ENCODE measurements around the gene SH3TC1.

The SH3TC1 gene

DNA sequence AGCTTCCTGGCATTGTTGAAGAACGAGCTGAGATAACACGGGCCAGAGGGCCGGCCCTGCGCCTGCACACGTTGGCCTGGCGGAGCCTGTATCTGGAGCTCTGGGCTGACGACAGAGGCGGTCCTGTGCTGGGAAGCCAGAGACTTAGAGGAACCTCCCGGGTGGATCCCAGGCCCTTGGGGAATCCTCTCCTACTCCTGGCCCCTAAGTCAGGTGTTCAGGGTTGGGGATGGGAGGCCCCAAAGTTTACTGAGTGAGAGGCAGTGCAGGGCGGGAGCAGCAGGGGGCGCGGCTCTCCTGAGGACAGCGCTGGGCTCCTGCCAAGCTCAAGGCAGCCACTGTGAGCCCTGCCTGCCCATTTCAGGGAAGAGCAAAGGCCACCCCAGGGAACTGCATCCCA is 68.0 kb downstream of the SH3TC1 start:
- TF ChIP-seq, protein P1, sequence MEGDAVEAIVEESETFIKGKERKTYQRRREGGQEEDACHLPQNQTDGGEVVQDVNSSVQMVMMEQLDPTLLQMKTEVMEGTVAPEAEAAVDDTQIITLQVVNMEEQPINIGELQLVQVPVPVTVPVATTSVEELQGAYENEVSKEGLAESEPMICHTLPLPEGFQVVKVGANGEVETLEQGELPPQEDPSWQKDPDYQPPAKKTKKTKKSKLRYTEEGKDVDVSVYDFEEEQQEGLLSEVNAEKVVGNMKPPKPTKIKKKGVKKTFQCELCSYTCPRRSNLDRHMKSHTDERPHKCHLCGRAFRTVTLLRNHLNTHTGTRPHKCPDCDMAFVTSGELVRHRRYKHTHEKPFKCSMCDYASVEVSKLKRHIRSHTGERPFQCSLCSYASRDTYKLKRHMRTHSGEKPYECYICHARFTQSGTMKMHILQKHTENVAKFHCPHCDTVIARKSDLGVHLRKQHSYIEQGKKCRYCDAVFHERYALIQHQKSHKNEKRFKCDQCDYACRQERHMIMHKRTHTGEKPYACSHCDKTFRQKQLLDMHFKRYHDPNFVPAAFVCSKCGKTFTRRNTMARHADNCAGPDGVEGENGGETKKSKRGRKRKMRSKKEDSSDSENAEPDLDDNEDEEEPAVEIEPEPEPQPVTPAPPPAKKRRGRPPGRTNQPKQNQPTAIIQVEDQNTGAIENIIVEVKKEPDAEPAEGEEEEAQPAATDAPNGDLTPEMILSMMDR (IDR thresholded peaks at IDR 0.05) = peak; percentile 45
- Histone ChIP-seq H3K27me3 (no peaks in the 10 kb centered on the region), H3K27ac (no peak overlapping the region), H3K36me3 (no peaks in the 10 kb centered on the region), H3K4me3 (ENCODE audit: low read depth in 1 of 2, low read length in 1 of 2) (no peak overlapping the region), H3K9me3 (no peaks in the 10 kb centered on the region), H3K4me1 (ENCODE audit: control insufficient read depth in 1 of 2, insufficient read depth in 1 of 2, low read depth in 1 of 2, low read length in 1 of 2) (peaks cover 50 to 51% of the 10 kb centered on the region in 2 experiments)

- TF ChIP-seq, protein P1 (IDR thresholded peaks at IDR 0.05) = no peak
- H3K27ac ChIP-seq = no peak overlapping the region
- no peaks in the 10 kb centered on the region for H3K27me3 ChIP-seq
- H3K9me3 ChIP-seq = no peaks in the 10 kb centered on the region
- H3K4me1 ChIP-seq (ENCODE audit: control insufficient read depth in 1 of 2, insufficient read depth in 1 of 2, low read depth in 1 of 2, low read length in 1 of 2) = peaks cover 59 to 60% of the 10 kb centered on the region in 2 experiments
- H3K4me3 ChIP-seq (ENCODE audit: low read depth in 1 of 2, low read length in 1 of 2) = no peak overlapping the region
- no peaks in the 10 kb centered on the region for H3K36me3 ChIP-seq
These were observed 69.1 kb downstream of the SH3TC1 start for GRCh38 chr4:8268211-8268610.

DNA sequence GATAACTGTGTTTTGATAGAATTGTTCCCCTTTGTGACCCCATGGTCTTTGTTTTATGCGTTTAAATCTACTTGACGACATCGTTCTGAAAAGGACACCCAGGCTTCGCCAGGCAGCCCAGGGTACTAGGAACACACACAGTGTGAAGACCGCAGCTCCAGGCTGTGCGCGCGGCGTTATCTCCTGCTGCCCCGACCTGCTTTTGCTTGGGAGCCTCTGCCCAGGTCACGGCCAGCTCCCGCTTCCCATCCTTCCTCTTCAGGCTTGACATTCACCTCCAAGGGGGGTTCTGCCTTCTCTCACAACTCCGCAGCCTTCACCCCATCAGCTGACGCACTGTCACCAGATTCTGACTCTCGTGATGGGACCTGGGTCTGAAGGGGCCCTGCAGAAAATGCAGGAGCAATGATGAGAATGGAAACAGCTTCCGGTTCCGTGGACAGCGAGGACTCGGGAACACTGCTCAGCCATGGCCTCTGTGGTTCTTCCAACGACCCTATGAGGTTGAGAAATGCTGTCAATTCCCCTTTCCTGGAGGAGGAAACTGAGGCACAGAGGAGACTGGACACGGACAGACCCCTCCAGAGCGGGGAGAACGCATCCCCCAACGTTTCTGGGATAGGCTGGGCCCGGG is 69.9 kb downstream of the SH3TC1 start:
- Histone ChIP-seq H3K4me3 (ENCODE audit: low read depth in 1 of 2, low read length in 1 of 2) (peak overlapping the region; percentile 62 to 66), H3K4me1 (ENCODE audit: control insufficient read depth in 1 of 2, insufficient read depth in 1 of 2, low read depth in 1 of 2, low read length in 1 of 2) (peaks cover 59 to 68% of the 10 kb centered on the region in 2 experiments), H3K36me3 (no peaks in the 10 kb centered on the region), H3K9me3 (no peaks in the 10 kb centered on the region), H3K27me3 (no peaks in the 10 kb centered on the region), H3K27ac (peak overlapping the region; percentile 75)
- TF ChIP-seq, protein P1 (IDR thresholded peaks at IDR 0.05) = no peak

GRCh38 chr4:8269535-8270417 is 70.7 kb downstream of the SH3TC1 start, which contains the start of gene HTRA3:
HTRA3 (plus strand) TSS chr4:8269754; CDS start chr4:8269969, 215 bp downstream.
- Histone ChIP-seq H3K9me3 (no peaks in the 10 kb centered on the region), H3K27me3 (no peaks in the 10 kb centered on the region), H3K27ac (peak within 1 kb of the TSS; percentile 75), H3K4me3 (ENCODE audit: low read depth in 1 of 2, low read length in 1 of 2) (peak within 1 kb of the TSS; percentile 62 to 66), H3K4me1 (ENCODE audit: control insufficient read depth in 1 of 2, insufficient read depth in 1 of 2, low read depth in 1 of 2, low read length in 1 of 2) (peaks cover 59 to 75% of the 10 kb centered on the region in 2 experiments), H3K36me3 (no peaks in the 10 kb centered on the region)
- TF ChIP-seq, protein P1 (IDR thresholded peaks at IDR 0.05) = no peak

DNA sequence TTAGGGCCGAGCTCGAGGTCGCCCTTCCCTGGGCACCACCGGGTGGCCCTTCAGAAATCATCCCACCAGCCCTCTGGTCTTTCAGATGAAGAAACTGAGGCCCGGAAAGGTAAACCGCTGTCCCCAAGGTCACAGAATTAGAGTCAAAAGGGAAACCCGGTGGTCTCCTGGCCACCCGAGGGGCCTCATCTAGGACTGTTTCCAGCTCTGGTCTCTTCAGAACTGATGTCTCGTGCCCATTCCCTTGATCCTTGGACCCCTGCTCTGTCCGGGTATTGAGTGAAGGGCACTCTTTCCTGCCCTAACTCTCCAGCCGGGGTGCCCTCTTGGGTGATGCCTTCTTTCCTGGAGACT is 71.3 kb downstream of the SH3TC1 start:
- Histone ChIP-seq H3K4me3 (ENCODE audit: low read depth in 1 of 2, low read length in 1 of 2) (peak overlapping the region; percentile 62 to 66), H3K27me3 (no peaks in the 10 kb centered on the region), H3K9me3 (no peaks in the 10 kb centered on the region), H3K36me3 (no peaks in the 10 kb centered on the region), H3K4me1 (ENCODE audit: control insufficient read depth in 1 of 2, insufficient read depth in 1 of 2, low read depth in 1 of 2, low read length in 1 of 2) (peaks cover 62 to 81% of the 10 kb centered on the region in 2 experiments), H3K27ac (peak overlapping the region; percentile 75)
- TF ChIP-seq, protein P1 (IDR thresholded peaks at IDR 0.05) = no peak
